ENCODE measurements around the gene DNAH8. TPM values are rescaled to one million over a fixed set of nuclear protein-coding genes. Genes with fewer than 3 reads are reported as not detected.

Gene DNAH8
- total RNA-seq, 1 experiment from 2014 or later: 0.15 TPM

DNA sequence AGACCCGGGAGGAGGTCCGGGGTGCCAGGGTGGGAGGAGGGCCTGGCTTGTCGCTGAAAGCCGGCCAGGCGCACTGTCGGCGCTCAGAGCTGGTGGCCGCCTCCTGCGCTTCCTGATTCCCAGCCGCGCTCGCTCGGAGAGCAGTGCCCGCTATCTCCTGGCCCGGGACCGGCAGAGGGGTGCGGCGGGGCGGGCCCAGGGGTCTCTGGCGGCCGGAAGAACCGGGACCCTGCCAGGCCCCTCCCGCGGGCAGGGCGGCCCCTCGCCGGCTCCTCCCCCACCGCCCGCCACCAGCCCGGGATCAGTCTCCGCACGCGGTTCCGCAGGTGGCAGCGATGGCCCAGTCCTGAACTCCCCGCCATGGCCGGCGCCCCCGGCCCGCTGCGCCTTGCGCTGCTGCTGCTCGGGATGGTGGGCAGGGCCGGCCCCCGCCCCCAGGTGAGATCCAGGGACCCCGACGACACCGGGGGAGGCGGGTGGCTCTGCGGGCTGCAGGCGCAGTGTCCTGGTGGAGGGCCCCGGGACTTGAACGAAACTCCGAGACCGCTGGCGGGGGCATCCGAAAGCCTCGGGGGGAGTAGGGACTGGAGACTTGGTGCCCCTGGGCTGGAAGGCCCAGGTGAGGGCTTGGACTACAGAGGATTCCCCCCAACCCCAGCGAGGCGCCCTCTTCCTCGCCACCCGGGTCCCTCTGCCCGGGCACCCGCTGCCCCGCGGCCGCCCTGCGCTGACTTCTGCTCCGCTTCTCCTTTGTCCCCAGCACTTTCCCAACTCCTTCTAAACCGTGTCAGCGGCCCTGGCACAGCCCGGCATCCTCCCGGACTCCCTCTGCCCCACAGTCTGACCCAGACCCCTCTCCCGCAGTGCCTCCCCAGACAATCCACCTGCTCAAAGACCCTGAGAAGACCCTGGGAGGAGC lies 333.6 kb downstream of the DNAH8 start, which contains the start of gene GLP1R:
GLP1R (plus strand) TSS at position 301 of the 919 bp plus-strand sequence; CDS start at position 361, 60 bp downstream.
- H3K27ac ChIP-seq (ENCODE audit: low read length): no peak within 1 kb of the TSS
- no peaks in the 10 kb centered on the region for H3K79me2 ChIP-seq (ENCODE audit: low read length)
- CTCF ChIA-PET: no interaction called here
- H3F3A ChIP-seq (ENCODE audit: low read length, unreplicated experiment): no peaks in the 10 kb centered on the region
- H3K4me1 ChIP-seq (ENCODE audit: insufficient read depth, low read length): peaks cover 9% of the 10 kb centered on the region; the same call in 1 of the 2 replicates
- no peaks in the 10 kb centered on the region for H4K20me1 ChIP-seq (ENCODE audit: low read length)
- H3K4me3 ChIP-seq (ENCODE audit: low read length): no peak within 1 kb of the TSS
- no peak within 1 kb of the TSS for H3K4me2 ChIP-seq (ENCODE audit: low read length)
- TF ChIP-seq EZH2 (IDR thresholded peaks at IDR 0.05; ENCODE audit: low read length, unreplicated experiment): no peak
- TF ChIP-seq EZH2phosphoT487 (IDR thresholded peaks at IDR 0.05; ENCODE audit: borderline replicate concordance, low read length): no peak
- TF ChIP-seq CTCF (conservative IDR thresholded peaks at IDR 0.05; ENCODE audit: low read depth, low read length): no peak
- intact Hi-C loops (cut with micrococcal nuclease): no loop called here
- DNase-seq (no peak), ATAC-seq (no peak)
- H3K27me3 ChIP-seq (ENCODE audit: low read length): peaks cover 16% of the 10 kb centered on the region
- H3K9ac ChIP-seq (ENCODE audit: low read length): no peak within 1 kb of the TSS
- H3K36me3 ChIP-seq (ENCODE audit: low read depth, low read length): no peaks in the 10 kb centered on the region
- POLR2A ChIA-PET (ENCODE audit: unreplicated experiment): no interaction called here
- BruUV-seq (replicated peaks): no TSS peak
- no peaks in the 10 kb centered on the region for H3K9me2 ChIP-seq (replicated peaks; ENCODE audit: low read length)
- no peak within 1 kb of the TSS for H2AFZ ChIP-seq (ENCODE audit: low read length)
- H3K9me3 ChIP-seq (ENCODE audit: low read length): no peaks in the 10 kb centered on the region

- no peak overlapping the region for H3K9ac ChIP-seq (ENCODE audit: low read length)
- intact Hi-C loops (cut with micrococcal nuclease): no loop called here
- H3K79me2 ChIP-seq (ENCODE audit: low read length): no peaks in the 10 kb centered on the region
- CTCF ChIA-PET: no interaction called here
- H3K36me3 ChIP-seq (ENCODE audit: low read depth, low read length): no peaks in the 10 kb centered on the region
- H3F3A ChIP-seq (ENCODE audit: low read length, unreplicated experiment): no peaks in the 10 kb centered on the region
- no peaks in the 10 kb centered on the region for H4K20me1 ChIP-seq (ENCODE audit: low read length)
- no peaks in the 10 kb centered on the region for H3K9me3 ChIP-seq (ENCODE audit: low read length)
- no peak overlapping the region for H2AFZ ChIP-seq (ENCODE audit: low read length)
- TF ChIP-seq EZH2 (IDR thresholded peaks at IDR 0.05; ENCODE audit: low read length, unreplicated experiment) (no peak), EZH2phosphoT487 (IDR thresholded peaks at IDR 0.05; ENCODE audit: borderline replicate concordance, low read length) (no peak), CTCF (conservative IDR thresholded peaks at IDR 0.05; ENCODE audit: low read depth, low read length) (no peak)
- no TSS peak for BruUV-seq (replicated peaks)
- peaks cover 16% of the 10 kb centered on the region for H3K27me3 ChIP-seq (ENCODE audit: low read length)
- H3K27ac ChIP-seq (ENCODE audit: low read length): no peak overlapping the region
- ATAC-seq (no peak), DNase-seq (no peak)
- POLR2A ChIA-PET (ENCODE audit: unreplicated experiment): no interaction called here
- peaks cover 9% of the 10 kb centered on the region; the same call in 1 of the 2 replicates for H3K4me1 ChIP-seq (ENCODE audit: insufficient read depth, low read length)
- no peaks in the 10 kb centered on the region for H3K9me2 ChIP-seq (replicated peaks; ENCODE audit: low read length)
- no peak overlapping the region for H3K4me3 ChIP-seq (ENCODE audit: low read length)
- H3K4me2 ChIP-seq (ENCODE audit: low read length): no peak overlapping the region
These were observed 334.6 kb downstream of the DNAH8 start for GRCh38 chr6:39049575-39050283.
